ENCODE measurements around the gene MMP14.
"Not testable (repeated sequence)": the region's sequence is repeated elsewhere in the genome, so short reads cannot be mapped to it uniquely, and the experiment has no call there.

Gene MMP14

GRCh38 chr14:22842211-22843122 is 6.1 kb downstream of the MMP14 start:
- DNase-seq: no peak

GRCh38 chr14:22843123-22843925 is 6.9 kb downstream of the MMP14 start:
- no peak for DNase-seq

DNA sequence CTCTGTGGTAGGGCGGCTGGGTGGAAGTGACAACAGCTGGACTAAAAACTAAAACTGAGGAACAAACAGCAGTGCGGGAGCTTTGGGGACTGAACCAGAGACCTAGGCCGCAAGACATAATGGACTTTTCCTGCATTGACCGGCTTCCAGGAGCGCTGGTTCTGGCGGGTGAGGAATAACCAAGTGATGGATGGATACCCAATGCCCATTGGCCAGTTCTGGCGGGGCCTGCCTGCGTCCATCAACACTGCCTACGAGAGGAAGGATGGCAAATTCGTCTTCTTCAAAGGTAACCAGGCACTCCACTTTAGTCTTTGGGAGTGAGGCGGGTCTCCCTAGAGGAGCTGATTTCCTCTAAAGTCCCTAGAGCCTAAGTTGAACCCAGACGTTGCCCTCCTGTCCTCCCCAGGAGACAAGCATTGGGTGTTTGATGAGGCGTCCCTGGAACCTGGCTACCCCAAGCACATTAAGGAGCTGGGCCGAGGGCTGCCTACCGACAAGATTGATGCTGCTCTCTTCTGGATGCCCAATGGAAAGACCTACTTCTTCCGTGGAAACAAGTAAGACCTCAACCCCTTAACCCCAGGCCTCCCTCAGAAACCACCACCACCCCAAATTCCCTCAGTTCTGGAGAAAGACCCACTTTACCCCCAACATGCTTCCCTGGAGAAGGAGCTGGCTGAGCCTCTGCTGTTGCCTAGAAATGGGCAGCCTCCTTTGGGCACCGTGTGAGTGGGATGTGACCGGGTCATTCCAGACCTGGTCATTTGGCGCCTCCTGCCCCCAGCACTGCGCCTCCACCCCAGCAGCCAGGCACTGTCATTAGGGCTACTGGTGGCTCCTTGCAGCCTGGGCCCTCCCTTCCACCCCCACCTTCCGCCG is 8.1 kb downstream of the MMP14 start:
- no peak for DNase-seq

GRCh38 chr14:22845103-22845394 is 8.7 kb downstream of the MMP14 start:
- DNase-seq: no peak

DNA sequence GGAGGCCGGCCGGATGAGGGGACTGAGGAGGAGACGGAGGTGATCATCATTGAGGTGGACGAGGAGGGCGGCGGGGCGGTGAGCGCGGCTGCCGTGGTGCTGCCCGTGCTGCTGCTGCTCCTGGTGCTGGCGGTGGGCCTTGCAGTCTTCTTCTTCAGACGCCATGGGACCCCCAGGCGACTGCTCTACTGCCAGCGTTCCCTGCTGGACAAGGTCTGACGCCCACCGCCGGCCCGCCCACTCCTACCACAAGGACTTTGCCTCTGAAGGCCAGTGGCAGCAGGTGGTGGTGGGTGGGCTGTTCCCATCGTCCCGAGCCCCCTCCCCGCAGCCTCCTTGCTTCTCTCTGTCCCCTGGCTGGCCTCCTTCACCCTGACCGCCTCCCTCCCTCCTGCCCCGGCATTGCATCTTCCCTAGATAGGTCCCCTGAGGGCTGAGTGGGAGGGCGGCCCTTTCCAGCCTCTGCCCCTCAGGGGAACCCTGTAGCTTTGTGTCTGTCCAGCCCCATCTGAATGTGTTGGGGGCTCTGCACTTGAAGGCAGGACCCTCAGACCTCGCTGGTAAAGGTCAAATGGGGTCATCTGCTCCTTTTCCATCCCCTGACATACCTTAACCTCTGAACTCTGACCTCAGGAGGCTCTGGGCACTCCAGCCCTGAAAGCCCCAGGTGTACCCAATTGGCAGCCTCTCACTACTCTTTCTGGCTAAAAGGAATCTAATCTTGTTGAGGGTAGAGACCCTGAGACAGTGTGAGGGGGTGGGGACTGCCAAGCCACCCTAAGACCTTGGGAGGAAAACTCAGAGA is 9.6 kb downstream of the MMP14 start:
- no peak for DNase-seq

DNA sequence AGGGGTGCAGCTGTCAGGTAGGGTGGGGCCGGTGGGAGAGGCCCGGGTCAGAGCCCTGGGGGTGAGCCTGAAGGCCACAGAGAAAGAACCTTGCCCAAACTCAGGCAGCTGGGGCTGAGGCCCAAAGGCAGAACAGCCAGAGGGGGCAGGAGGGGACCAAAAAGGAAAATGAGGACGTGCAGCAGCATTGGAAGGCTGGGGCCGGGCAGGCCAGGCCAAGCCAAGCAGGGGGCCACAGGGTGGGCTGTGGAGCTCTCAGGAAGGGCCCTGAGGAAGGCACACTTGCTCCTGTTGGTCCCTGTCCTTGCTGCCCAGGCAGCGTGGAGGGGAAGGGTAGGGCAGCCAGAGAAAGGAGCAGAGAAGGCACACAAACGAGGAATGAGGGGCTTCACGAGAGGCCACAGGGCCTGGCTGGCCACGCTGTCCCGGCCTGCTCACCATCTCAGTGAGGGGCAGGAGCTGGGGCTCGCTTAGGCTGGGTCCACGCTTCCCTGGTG is 10.5 kb downstream of the MMP14 start:
- no peak for DNase-seq

DNA sequence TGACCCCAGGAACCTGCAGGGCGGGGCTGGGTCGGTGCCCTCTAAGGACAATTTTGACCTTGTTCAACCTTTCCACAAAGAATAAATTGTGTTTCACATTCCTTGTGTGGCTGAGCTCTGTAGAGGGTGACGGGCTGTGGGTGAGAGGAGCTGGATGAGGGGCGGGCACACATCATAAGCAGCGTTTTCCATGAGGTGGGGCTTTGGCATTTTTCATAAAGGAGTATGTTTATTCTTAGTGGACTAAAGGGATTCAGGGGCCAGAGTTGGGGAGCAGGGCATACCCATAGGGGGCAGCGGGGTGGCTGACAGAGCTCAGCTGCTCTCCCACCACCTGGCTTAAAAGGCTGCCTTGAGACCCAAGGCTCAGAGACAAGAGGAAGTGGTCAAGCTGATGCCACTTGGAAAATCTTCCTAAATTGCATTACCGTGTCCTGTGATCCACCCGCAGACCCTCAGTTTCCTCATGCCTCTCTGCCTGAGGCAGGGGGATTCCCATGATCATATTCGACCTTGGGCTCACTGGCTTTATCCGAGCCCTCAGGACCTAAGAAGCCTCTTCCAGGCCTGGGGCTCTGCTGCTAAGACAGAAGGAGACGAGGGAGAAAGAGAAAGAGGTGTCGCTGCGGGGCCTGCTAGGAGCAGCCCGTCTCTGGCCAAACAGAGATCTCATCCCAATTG is 11.4 kb downstream of the MMP14 start:
- no peak for DNase-seq

DNA sequence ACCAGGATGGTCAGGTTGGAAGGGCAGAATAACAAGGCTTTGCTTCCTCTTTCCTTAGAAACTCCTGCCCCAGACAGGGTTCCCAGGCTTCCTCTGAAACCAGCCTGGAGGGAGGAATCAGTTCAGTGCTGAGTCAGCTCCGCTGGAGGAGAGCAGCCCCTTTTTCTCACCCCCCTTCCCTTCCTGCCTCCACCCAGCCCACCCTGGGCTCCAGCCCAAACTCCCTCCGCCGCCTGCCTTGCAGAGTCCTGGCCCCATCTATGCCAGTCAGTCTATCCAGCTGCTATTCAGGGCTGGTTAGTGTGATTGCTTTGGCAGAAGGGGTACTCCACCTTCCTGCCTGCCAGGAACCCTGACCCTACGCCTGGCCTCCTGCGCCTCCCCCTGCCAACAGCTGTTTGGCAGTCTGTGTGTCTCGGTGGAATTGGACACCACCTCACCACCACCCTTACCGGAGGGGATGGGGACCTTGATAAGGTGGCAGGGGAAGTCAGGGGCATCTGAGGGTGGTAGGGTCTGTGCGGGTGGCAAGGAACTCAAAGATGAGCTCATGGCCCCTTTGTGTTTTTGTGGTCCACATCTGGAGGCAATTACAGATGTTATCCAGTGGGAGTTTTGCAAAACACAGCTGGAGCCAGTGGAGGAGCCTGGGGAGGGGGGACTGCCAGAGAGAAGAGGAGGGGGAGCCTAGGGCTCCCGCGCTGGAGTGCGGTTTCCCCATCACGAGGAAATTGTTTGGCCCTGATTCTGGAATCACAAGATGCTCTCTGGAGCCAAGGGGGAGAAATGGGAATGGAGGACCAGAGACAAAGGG is 12.2 kb downstream of the MMP14 start:
- DNase-seq: peak in 1 of 2 donors; percentile 29

GRCh38 chr14:22849212-22849819 is 12.9 kb downstream of the MMP14 start:
- DNase-seq: no peak

DNA sequence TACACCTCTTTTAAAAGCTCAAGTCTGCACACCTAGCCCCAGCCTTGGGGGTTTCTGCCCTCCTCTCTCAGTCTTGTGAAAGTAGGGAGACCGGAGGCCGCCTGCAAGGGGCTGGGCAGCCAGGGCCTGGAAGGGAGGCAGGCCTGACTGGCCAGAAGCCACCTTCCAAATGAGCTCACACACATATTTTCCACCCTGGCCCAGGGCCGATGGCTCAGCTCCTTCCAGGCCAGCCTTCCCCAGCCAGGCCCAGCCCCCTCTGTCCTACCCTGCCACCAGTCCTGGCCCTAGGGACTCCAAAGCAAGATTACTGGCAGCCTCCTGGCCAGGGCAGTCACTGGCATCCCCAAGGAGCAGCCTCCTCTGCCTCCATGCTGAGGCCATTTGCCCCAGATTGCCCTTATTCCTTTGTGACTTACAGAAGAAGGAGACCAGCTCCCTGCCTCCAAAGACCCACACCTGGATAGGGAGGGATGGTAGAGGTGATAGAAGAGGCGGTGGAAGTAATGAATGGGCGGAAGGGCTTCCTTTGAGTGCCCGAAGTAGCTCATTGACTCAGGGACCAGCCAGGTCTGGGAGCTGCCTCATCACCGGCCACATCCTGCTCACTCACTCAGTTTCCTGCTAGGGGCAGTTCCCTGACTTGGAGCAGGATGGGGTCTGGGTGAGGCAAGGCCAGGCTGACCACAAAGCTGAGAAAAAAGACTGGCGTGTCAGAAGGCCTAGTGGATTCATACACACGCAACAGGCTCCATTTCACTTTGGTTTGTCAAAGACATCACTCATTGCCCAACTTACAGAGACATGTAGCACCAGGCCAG is 14.8 kb downstream of the MMP14 start:
- DNase-seq: peak in 1 of 2 donors; percentile 55

DNA sequence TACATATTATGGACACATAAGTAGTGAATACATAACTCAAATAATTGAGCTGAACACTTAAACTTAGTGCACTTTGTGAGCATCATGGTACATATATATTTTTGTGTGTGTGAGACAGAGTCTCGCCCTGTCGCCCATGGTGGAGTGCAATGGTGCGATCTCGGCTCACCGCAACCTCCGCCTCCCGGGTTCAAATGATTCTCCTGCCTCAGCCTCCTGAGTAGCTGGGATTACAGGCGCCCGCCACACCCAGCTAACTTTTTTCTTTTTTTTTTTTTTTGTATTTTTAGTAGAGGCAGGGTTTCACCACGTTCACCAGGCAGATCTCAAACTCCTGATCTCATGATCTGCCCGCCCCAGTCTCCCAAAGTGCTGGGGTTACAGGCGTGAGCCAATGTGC is 15.8 kb downstream of the MMP14 start:
- not testable (repeated sequence) for DNase-seq

GRCh38 chr14:22852599-22852939 is 16.2 kb downstream of the MMP14 start:
- no peak for DNase-seq

- peak; percentile 77 to 79 for DNase-seq
These were observed 16.8 kb downstream of the MMP14 start for GRCh38 chr14:22852940-22853767.

DNA sequence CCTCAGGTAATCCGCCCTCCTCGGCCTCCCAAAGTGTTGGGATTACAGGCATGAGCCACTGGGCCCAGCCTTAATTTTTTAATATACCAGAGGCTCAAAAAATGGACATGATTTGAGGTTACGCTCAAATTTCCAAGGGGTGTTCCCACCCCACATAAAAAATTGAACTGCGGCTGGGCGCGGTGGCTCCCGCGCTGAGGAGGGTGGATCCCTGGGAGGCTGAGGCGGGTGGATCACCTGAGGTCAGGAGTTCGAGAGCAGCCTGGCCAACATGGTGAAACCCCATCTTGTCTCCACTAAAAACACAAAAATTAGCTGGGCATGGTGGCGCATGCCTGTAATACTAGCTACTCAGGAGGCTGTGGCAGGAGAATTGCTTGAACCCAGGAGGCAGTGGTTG is 17.9 kb downstream of the MMP14 start:
- DNase-seq: not testable (repeated sequence)

GRCh38 chr14:22854963-22855724 is 18.8 kb downstream of the MMP14 start:
- no peak for DNase-seq

DNA sequence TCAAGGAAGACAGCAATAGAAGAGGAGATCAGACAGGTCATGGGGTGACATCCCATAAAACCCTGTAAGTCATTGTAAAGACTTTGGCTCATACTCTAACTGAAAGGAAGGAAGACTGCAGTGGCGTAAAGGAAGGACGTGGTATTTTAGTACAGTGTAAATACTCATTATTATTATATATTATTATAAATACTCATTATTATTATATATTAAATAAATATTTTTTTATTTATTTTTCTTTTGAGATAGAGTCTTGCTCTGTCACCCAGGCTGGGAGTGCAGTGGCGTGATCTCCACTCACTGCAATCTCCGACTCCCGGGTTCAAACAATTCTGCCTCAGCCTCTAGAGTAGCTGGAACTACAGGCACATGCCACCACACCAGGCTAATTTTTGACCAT is 20.0 kb downstream of the MMP14 start:
- no peak for DNase-seq

DNA sequence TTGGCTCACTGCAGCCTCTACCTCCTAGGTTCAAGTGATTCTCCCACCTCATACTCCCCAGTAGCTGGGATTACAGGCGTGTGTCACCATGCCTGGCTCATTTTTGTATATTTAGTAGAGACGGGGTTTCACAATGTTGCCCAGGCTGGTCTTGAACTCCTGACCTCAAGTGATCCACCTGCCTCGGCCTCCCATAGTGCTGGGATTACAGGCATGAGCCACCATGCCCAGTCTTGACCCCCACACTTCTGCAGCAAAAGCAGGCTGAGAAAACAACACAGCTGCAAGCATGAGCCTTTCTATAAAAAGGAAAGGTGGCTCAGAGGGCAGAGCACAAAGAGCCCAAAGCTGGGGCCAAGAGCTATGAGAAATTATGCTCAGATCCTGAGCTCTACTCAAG is 24.0 kb downstream of the MMP14 start:
- not testable (repeated sequence) for DNase-seq

DNA sequence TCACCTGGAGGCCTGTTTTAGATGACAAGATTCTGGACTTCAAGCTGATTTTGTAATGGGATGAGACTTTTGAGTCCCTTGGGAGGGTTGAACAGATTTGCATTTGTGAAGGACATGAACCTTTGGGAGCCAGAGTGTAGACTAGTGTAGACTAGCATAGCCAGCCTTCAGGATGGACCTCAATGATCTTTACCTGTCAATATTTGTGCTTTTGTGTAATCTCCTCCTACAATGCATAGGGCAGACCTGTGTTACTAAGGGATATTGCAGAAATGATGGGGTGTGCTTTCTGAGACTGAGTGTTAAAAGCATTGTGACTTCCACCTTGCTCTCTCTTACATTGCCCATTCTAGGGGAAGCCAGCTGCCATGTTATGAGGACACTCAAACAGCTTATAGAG is 25.3 kb downstream of the MMP14 start:
- DNase-seq: no peak
